Endothelial cell of umbilical vein (primary cell): ENCODE data around the gene AGPAT1. TPM values are rescaled to one million over a fixed set of nuclear protein-coding genes. Genes with fewer than 3 reads are reported as not detected.
A peak's percentile ranks its signal among the peaks of the same experiment; 100 is the strongest.

Experiments
- BruUV-seq: library from RNA; stranded (reverse); fragments of 400-500 nt; replicated peaks from 2 replicates; lab custom pipeline; 2021; lab: Mats Ljungman, UMichigan
- CTCF ChIA-PET: fragments of 300-600, 350-600 bp; sonication (Branson Sonifier 250); formaldehyde crosslinking; loops from one replicate; lab custom pipeline; 2021; ENCODE audit warnings: antibody characterized with exemption, inconsistent platforms; lab: Charles Lee
- POLR2A ChIA-PET: fragments of 300-600, 350-600 bp; sonication (Branson Sonifier 250); formaldehyde crosslinking; loops from one replicate; lab custom pipeline; 2021; ENCODE audit warnings: antibody characterized with exemption, inconsistent platforms; lab: Charles Lee
- DNase-seq: peaks from one replicate; pipeline ENCODE4 v3.0.0-alpha.2; 2011; ENCODE audit warnings: low read depth, low spot score
- FAIRE-seq: peaks from 2 replicates; lab custom pipeline; 2011; peaks lifted over from hg19 to GRCh38; lab: Jason Lieb, UNC
- H2AFZ ChIP-seq: 2 replicates; pipeline ENCODE4 v1.6.0; 2012; ENCODE audit warnings: low read depth, low read length, control low read depth, inconsistent platforms
- H3K27ac ChIP-seq: 2 replicates; pipeline ENCODE4 v1.5.1; 2011; ENCODE audit warnings: low read depth, mild to moderate bottlenecking, control low read depth, low read length, moderate library complexity; ENCODE audit not compliant: insufficient read depth
- H3K27me3 ChIP-seq, 2 experiments: 2 replicates each; pipeline versions ENCODE4 v1.6.0 to v1.6.1; 2011; ENCODE audit warnings: low read length in 2 of 2, mixed read lengths in 1 of 2; ENCODE audit not compliant: control insufficient read depth in 2 of 2, insufficient read depth in 2 of 2
- H3K36me3 ChIP-seq, 2 experiments: 2 replicates in 1 of 2; 3 replicates in 1 of 2; pipeline ENCODE4 v1.5.1; 2011; ENCODE audit warnings: low read length in 2 of 2, mild to moderate bottlenecking in 1 of 2, moderate library complexity in 1 of 2; ENCODE audit not compliant: control insufficient read depth in 2 of 2, insufficient read depth in 2 of 2; ENCODE audit errors: extremely low read depth in 1 of 2
- H3K4me1 ChIP-seq: 3 replicates; pipeline ENCODE4 v1.5.1; 2011; ENCODE audit warnings: mild to moderate bottlenecking, low read length; ENCODE audit not compliant: control insufficient read depth, insufficient read depth; ENCODE audit errors: extremely low read depth
- H3K4me2 ChIP-seq: 2 replicates; pipeline ENCODE4 v1.6.1; 2011; ENCODE audit warnings: low read length, control low read depth, mixed read lengths; ENCODE audit not compliant: insufficient read depth
- H3K4me3 ChIP-seq, 3 experiments: fragments of 200-600 bp in 1 of 3; sonication (generic), shearing (Covaris generic) in 1 of 3; replicated peaks in 1 of 3; 2 replicates each; pipeline ENCODE4 v1.5.1; 2011 to 2016; ENCODE audit warnings: control low read depth in 3 of 3, low read length in 3 of 3, mild to moderate bottlenecking in 2 of 3, inconsistent platforms in 1 of 3, low read depth in 1 of 3, moderate library complexity in 1 of 3; ENCODE audit not compliant: insufficient read depth in 1 of 3
- H3K79me2 ChIP-seq: 2 replicates; pipeline ENCODE4 v1.6.0; 2012; ENCODE audit warnings: low read length, inconsistent platforms; ENCODE audit not compliant: control insufficient read depth, insufficient read depth
- H3K9ac ChIP-seq: replicated peaks from 2 replicates; pipeline ENCODE3; 2011; ENCODE audit warnings: low read length, control low read depth; ENCODE audit not compliant: insufficient read depth; ENCODE audit errors: extremely low read depth
- H3K9me1 ChIP-seq: replicated peaks from 3 replicates; pipeline ENCODE4 v1.6.0; 2011; ENCODE audit warnings: mild to moderate bottlenecking, low read length; ENCODE audit not compliant: control insufficient read depth, insufficient read depth; ENCODE audit errors: extremely low read depth
- H3K9me3 ChIP-seq: replicated peaks from 2 replicates; pipeline ENCODE4 v1.5.1; 2012; ENCODE audit warnings: low read length, inconsistent platforms; ENCODE audit not compliant: control insufficient read depth, insufficient read depth
- H4K20me1 ChIP-seq: replicated peaks from 2 replicates; pipeline ENCODE3; 2011; ENCODE audit warnings: mild to moderate bottlenecking, low read length; ENCODE audit not compliant: control insufficient read depth, insufficient read depth; ENCODE audit errors: extremely low read depth
- EZH2 ChIP-seq: IDR thresholded peaks from 2 replicates; pipeline ENCODE4 v1.6.1; 2012; ENCODE audit warnings: borderline replicate concordance, low read depth, mild to moderate bottlenecking, moderate library complexity, low read length, inconsistent platforms; ENCODE audit not compliant: severe bottlenecking
- FOS ChIP-seq: IDR thresholded peaks from 2 replicates; pipeline ENCODE4 v1.6.1; 2011; ENCODE audit warnings: mild to moderate bottlenecking, low read length, moderate library complexity, borderline replicate concordance; ENCODE audit not compliant: insufficient read depth
- GATA2 ChIP-seq: IDR thresholded peaks from 2 replicates; pipeline ENCODE4 v1.7.0; 2011; ENCODE audit warnings: low read depth, mild to moderate bottlenecking, moderate library complexity, mixed read lengths, low read length; ENCODE audit not compliant: insufficient read length, insufficient read depth
- JUN ChIP-seq: IDR thresholded peaks from 2 replicates; pipeline ENCODE4 v1.6.1; 2011; ENCODE audit warnings: borderline replicate concordance, low read depth; ENCODE audit not compliant: insufficient read length, insufficient read depth
- MAX ChIP-seq: IDR thresholded peaks from 2 replicates; pipeline ENCODE4 v1.6.1; 2011; ENCODE audit not compliant: insufficient read depth, insufficient read length
- MYC ChIP-seq: IDR thresholded peaks from one replicate; pipeline ENCODE4 v1.6.1; 2011; ENCODE audit warnings: mild to moderate bottlenecking, low read depth, low read length
- POLR2A ChIP-seq: IDR thresholded peaks from 2 replicates; pipeline ENCODE4 v1.6.1; 2012; ENCODE audit warnings: low read depth, mild to moderate bottlenecking, control low read depth, low read length
- POLR2AphosphoS5 ChIP-seq: IDR thresholded peaks from 2 replicates; pipeline ENCODE4 v1.6.1; 2012; ENCODE audit warnings: low read depth, mild to moderate bottlenecking, control low read depth, low read length, moderate library complexity; ENCODE audit not compliant: insufficient read depth
- dilution Hi-C: fragments of 300-500 bp; cut with MboI; formaldehyde crosslinking; loops from one replicate; pipeline ENCODE4 v1.15.0; 2019; ENCODE audit warnings: low sequenced_read_pairs; ENCODE audit not compliant: extremely low pct_ligation_motif_present
- intact Hi-C: fragments of 100-400 bp; cut with micrococcal nuclease; formaldehyde crosslinking; loops from one replicate; pipeline ENCODE4 v1.10.0; 2022
- polyA plus RNA-seq, 4 experiments: library from polyadenylated mRNA; depleted of rRNA in 3 of 4; stranded (reverse) in 3 of 4; unstranded in 1 of 4; fragments of >200 nt; gene quantifications; 2 replicates each; pipeline versions ENCODE4 v1.2.1 to v1.2.3, GENCODE V29; 2011 to 2012; ENCODE audit warnings: missing spikeins in 1 of 4
- total RNA-seq: library from RNA; stranded (reverse); gene quantifications from 2 replicates; pipeline ENCODE4 v1.2.3, GENCODE V29; 2021
- TF ChIP-seq, protein P1 (sequence below), 2 donors: IDR thresholded peaks; 1 replicate in 1 of 2; 2 replicates in 1 of 2; pipeline ENCODE4 v1.5.1; 2011; ENCODE audit warnings: low read length in 2 of 2, mild to moderate bottlenecking in 2 of 2, moderate library complexity in 2 of 2, control low read depth in 1 of 2, inconsistent platforms in 1 of 2, low read depth in 1 of 2; ENCODE audit not compliant: insufficient read depth in 1 of 2; ENCODE audit errors: extremely low read depth in 1 of 2

The AGPAT1 gene
- total and polyA plus RNA-seq, 2 donors (not counting 3 experiments of a cell fraction or from before 2014, with no cell fraction given): 38.4 to 132 TPM

- H3K4me1 ChIP-seq: peaks cover 20% of the 10 kb centered on the region
- TF ChIP-seq MAX (no peak), FOS (no peak), EZH2 (no peak), POLR2A (no peak), MYC (no peak), GATA2 (no peak), POLR2AphosphoS5 (no peak), JUN (no peak)
- TF ChIP-seq, protein P1, sequence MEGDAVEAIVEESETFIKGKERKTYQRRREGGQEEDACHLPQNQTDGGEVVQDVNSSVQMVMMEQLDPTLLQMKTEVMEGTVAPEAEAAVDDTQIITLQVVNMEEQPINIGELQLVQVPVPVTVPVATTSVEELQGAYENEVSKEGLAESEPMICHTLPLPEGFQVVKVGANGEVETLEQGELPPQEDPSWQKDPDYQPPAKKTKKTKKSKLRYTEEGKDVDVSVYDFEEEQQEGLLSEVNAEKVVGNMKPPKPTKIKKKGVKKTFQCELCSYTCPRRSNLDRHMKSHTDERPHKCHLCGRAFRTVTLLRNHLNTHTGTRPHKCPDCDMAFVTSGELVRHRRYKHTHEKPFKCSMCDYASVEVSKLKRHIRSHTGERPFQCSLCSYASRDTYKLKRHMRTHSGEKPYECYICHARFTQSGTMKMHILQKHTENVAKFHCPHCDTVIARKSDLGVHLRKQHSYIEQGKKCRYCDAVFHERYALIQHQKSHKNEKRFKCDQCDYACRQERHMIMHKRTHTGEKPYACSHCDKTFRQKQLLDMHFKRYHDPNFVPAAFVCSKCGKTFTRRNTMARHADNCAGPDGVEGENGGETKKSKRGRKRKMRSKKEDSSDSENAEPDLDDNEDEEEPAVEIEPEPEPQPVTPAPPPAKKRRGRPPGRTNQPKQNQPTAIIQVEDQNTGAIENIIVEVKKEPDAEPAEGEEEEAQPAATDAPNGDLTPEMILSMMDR (IDR thresholded peaks at IDR 0.05; ENCODE audit: extremely low read depth in 1 of 2, insufficient read depth in 1 of 2, low read depth in 1 of 2, low read length in 2 of 2): no peak
- H3K9me3 ChIP-seq: no peaks in the 10 kb centered on the region
- BruUV-seq: no TSS peak
- H3K36me3 ChIP-seq: peaks cover 5 to 19% of the 10 kb centered on the region in 2 experiments
- CTCF ChIA-PET: interaction anchor here (1.1 to 2.7 kb wide), 2 partner anchors 8 to 10 kb away, joined by 4 to 15 read pairs; no protein-coding TSS in a partner anchor
- DNase-seq: no peak
- H3K4me2 ChIP-seq: peak overlapping the region; percentile 57
- H3K27ac ChIP-seq: no peak overlapping the region
- POLR2A ChIA-PET: interaction anchor here (0.6 kb wide), 1 partner anchor 49 kb away, joined by 6 read pairs; the partner anchor contains the start of gene AGPAT1
- no peaks in the 10 kb centered on the region for H3K27me3 ChIP-seq
- no peak for FAIRE-seq
- peaks cover 11% of the 10 kb centered on the region for H3K79me2 ChIP-seq
- no peak overlapping the region for H2AFZ ChIP-seq
- no peaks in the 10 kb centered on the region for H3K9me1 ChIP-seq
- no peaks in the 10 kb centered on the region for H4K20me1 ChIP-seq
- no peak overlapping the region for H3K9ac ChIP-seq
- intact Hi-C loops: no loop called here
- dilution Hi-C loops: no loop called here
- H3K4me3 ChIP-seq: peak overlapping the region in 2 of 3 experiments; percentile 84 to 99
Measured at GRCh38 chr6:32126880-32127279, 49.0 kb downstream of the AGPAT1 start.
